PFSK-1 (cell line): ENCODE results near the gene ADPRHL1.

ENCODE experiments used
- FOXP2 ChIP-seq: optimal IDR thresholded peaks from 2 replicates; pipeline ENCODE3; 2011; ENCODE audit warnings: borderline replicate concordance, control low read depth, inconsistent platforms; ENCODE audit not compliant: insufficient read depth; ENCODE audit errors: extremely low read length, extremely low read depth
- POLR2AphosphoS5 ChIP-seq: IDR thresholded peaks from 2 replicates; pipeline ENCODE4 v1.6.1; 2012; ENCODE audit warnings: low read depth, mild to moderate bottlenecking, control low read depth, low read length, moderate library complexity
- REST ChIP-seq, 2 experiments: IDR thresholded peaks; 2 replicates each; pipeline versions ENCODE4 v1.6.1 to v1.8.0; 2011 to 2012; ENCODE audit warnings: low read depth in 2 of 2, low read length in 2 of 2, control low read depth in 1 of 2, inconsistent platforms in 1 of 2, mild to moderate bottlenecking in 1 of 2, moderate library complexity in 1 of 2; ENCODE audit not compliant: insufficient read depth in 1 of 2
- SIN3A ChIP-seq: IDR thresholded peaks from 2 replicates; pipeline ENCODE4 v1.6.1; 2012; ENCODE audit warnings: mild to moderate bottlenecking, low read length, moderate library complexity, borderline replicate concordance; ENCODE audit not compliant: insufficient read depth
- TAF1 ChIP-seq: IDR thresholded peaks from 2 replicates; pipeline ENCODE4 v1.6.1; 2012; ENCODE audit warnings: low read length, control low read depth, borderline replicate concordance; ENCODE audit not compliant: insufficient read depth

Gene ADPRHL1

GRCh38 chr13:113437408-113438010 is 15.8 kb downstream of the ADPRHL1 start:
- TF ChIP-seq SIN3A (no peak), FOXP2 (no peak), POLR2AphosphoS5 (no peak), REST (IDR thresholded peaks at IDR 0.05; ENCODE audit: insufficient read depth in 1 of 2, low read depth in 2 of 2, low read length in 2 of 2) (no peak), TAF1 (no peak)

GRCh38 chr13:113433391-113433916 is 19.8 kb downstream of the ADPRHL1 start:
- no peak for TF ChIP-seq FOXP2
- TF ChIP-seq SIN3A = no peak
- no peak for TF ChIP-seq POLR2AphosphoS5
- no peak for TF ChIP-seq REST (IDR thresholded peaks at IDR 0.05; ENCODE audit: insufficient read depth in 1 of 2, low read depth in 2 of 2, low read length in 2 of 2)
- no peak for TF ChIP-seq TAF1

GRCh38 chr13:113432506-113433270 is 20.6 kb downstream of the ADPRHL1 start:
- TF ChIP-seq FOXP2 = no peak
- TF ChIP-seq REST (IDR thresholded peaks at IDR 0.05; ENCODE audit: insufficient read depth in 1 of 2, low read depth in 2 of 2, low read length in 2 of 2) = no peak
- no peak for TF ChIP-seq POLR2AphosphoS5
- no peak for TF ChIP-seq SIN3A
- TF ChIP-seq TAF1 = no peak

- TF ChIP-seq SIN3A = no peak
- no peak for TF ChIP-seq FOXP2
- TF ChIP-seq REST (IDR thresholded peaks at IDR 0.05; ENCODE audit: insufficient read depth in 1 of 2, low read depth in 2 of 2, low read length in 2 of 2) = no peak
- TF ChIP-seq POLR2AphosphoS5 = no peak
- no peak for TF ChIP-seq TAF1
Measured at GRCh38 chr13:113431171-113431570, 22.1 kb downstream of the ADPRHL1 start.
